OCI-LY7 (cell line): ENCODE measurements around the gene RBM44.

Source experiments
- EZH2phosphoT487 ChIP-seq: fragments of 200-600 bp; sonication (generic); IDR thresholded peaks from 2 replicates; pipeline ENCODE4 v1.6.1; 2018; ENCODE audit warnings: low read depth, borderline replicate concordance, mild to moderate bottlenecking, mixed run types, antibody characterized with exemption, low read length, moderate library complexity, mixed read lengths
- TF ChIP-seq, protein P1 (sequence below): fragments of 200-600 bp; sonication (generic); conservative IDR thresholded peaks from 2 replicates; pipeline ENCODE4 v1.5.1; 2014; ENCODE audit warnings: mild to moderate bottlenecking, antibody characterized with exemption, low read length, moderate library complexity, mixed read lengths

DNA sequence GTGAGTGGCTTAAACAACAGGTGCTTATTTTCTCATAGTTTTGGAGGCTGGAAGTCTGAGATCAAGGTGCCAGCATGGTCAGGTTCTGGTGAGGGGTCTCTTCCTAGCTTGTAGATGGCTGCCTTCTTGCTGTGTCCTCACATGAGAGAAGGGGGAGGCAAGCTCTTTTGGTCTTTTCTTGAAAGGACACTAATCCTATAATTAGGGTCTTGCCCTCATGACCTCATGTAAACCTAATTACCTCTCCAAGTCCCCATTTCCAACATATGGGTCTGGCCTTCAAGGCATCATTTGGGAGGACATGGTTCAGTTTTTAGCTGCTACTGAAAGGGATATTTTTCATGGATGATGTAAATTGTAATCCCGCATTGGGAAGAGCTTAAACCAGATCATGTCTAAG, 18.0 kb downstream of the RBM44 start:
- TF ChIP-seq, protein P1, sequence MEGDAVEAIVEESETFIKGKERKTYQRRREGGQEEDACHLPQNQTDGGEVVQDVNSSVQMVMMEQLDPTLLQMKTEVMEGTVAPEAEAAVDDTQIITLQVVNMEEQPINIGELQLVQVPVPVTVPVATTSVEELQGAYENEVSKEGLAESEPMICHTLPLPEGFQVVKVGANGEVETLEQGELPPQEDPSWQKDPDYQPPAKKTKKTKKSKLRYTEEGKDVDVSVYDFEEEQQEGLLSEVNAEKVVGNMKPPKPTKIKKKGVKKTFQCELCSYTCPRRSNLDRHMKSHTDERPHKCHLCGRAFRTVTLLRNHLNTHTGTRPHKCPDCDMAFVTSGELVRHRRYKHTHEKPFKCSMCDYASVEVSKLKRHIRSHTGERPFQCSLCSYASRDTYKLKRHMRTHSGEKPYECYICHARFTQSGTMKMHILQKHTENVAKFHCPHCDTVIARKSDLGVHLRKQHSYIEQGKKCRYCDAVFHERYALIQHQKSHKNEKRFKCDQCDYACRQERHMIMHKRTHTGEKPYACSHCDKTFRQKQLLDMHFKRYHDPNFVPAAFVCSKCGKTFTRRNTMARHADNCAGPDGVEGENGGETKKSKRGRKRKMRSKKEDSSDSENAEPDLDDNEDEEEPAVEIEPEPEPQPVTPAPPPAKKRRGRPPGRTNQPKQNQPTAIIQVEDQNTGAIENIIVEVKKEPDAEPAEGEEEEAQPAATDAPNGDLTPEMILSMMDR = no peak
- no peak for TF ChIP-seq EZH2phosphoT487
